H1 (cell line): Measurements from ENCODE around the gene PURB. TPM values are rescaled to one million over a fixed set of nuclear protein-coding genes. Genes with fewer than 3 reads are reported as not detected.

Source experiments
- SP4 ChIP-seq: IDR thresholded peaks from 2 replicates; pipeline ENCODE4 v1.6.1; 2012; ENCODE audit warnings: low read length, inconsistent platforms
- polyA plus RNA-seq, 7 experiments: library from polyadenylated mRNA; depleted of rRNA in 3 of 7; stranded (reverse) in 5 of 7; unstranded in 2 of 7; fragments of >200 nt in 5 of 7; fragments of 200-250 nt in 2 of 7; gene quantifications; 1 replicate in 5 of 7; 2 replicates in 1 of 7; 4 replicates in 1 of 7; pipeline versions ENCODE4 v1.2.1 to v1.2.3, GENCODE V29; 2011 to 2013; ENCODE audit warnings: missing spikeins in 2 of 7, mixed read lengths in 2 of 7
- total RNA-seq: library from RNA; stranded (reverse); fragmentation: NEBNext Ultra II Directional; extraction: Animal tissue kit (Norgen Biotek cat#: 25700); gene quantifications from 2 replicates; pipeline ENCODE4 v1.2.1, GENCODE V29; 2021

The PURB gene
- total and polyA plus RNA-seq, 2 of the 8 experiments (the other 6 are each of a cell fraction or from before 2014, with no cell fraction given), result 3.3 to 22.7 TPM

DNA sequence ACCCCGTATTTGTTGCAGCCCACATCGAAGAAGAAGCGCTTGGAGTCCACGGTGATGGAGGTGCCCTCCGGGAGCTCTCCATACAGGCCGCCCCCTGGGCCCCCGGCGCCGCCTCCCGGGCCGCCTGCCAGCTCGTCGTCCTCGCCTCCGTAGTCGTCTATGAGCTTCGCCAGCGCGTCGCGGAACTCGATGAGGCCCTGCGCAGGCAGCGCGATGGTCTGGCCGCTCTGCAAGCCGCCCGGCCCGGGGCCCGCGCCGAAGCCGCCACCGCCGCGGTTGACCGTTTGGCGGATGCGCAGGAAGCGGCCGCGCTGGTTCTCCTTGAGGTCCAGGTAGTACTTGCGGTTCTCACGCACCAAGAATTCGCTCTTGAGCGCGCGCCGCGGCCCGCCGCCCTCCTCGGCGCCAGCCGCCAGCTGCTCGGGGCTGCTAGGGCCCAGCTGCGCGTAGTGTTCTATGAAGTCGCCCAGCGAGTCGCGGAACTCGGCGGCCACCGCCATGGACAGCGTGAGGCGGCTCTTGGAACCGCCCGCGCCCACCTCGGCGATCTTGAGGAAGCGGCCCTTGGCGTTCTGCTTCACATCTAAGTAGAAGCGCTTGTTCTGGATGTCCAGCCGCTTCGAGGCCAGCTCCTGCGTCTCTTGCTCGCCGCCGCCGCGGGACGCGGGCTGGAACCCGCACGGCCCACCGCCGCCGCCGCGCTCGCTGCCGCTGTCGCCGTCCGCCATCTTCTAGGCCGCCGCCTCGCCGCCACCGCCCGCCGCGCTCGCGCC, 523 bp downstream of the PURB start (continued):
- no peak for TF ChIP-seq SP4
- TF ChIP-seq, all 59 proteins: peak for 8
